ENCODE data around the gene AFAP1L2. TPM values are rescaled to one million over a fixed set of nuclear protein-coding genes. Genes with fewer than 3 reads are reported as not detected.

The AFAP1L2 gene
- polyA plus RNA-seq, 4 donors = 29.2 to 48.8 (median 44.9) TPM

- DNase-seq (ENCODE audit: low read depth in 4 of 4, low spot score in 3 of 4) = no peak
These were observed 12.0 kb downstream of the AFAP1L2 start for GRCh38 chr10:114392112-114392835.

GRCh38 chr10:114391599-114391998 lies 12.7 kb downstream of the AFAP1L2 start:
- DNase-seq (ENCODE audit: low read depth in 4 of 4, low spot score in 3 of 4) = no peak

GRCh38 chr10:114389426-114389825 lies 14.9 kb downstream of the AFAP1L2 start:
- no peak for DNase-seq (ENCODE audit: low read depth in 4 of 4, low spot score in 3 of 4)

GRCh38 chr10:114388275-114388674 lies 16.0 kb downstream of the AFAP1L2 start:
- DNase-seq (ENCODE audit: low read depth in 4 of 4, low spot score in 3 of 4) = no peak

GRCh38 chr10:114387784-114388183 lies 16.5 kb downstream of the AFAP1L2 start:
- no peak for DNase-seq (ENCODE audit: low read depth in 4 of 4, low spot score in 3 of 4)

- no peak for DNase-seq (ENCODE audit: low read depth in 4 of 4, low spot score in 3 of 4)
These were observed 17.9 kb downstream of the AFAP1L2 start for GRCh38 chr10:114386452-114386851.

- no peak for DNase-seq (ENCODE audit: low read depth in 4 of 4, low spot score in 3 of 4)
These were observed 18.7 kb downstream of the AFAP1L2 start for GRCh38 chr10:114385557-114385956.

GRCh38 chr10:114384601-114385000 lies 19.7 kb downstream of the AFAP1L2 start:
- DNase-seq (ENCODE audit: low read depth in 4 of 4, low spot score in 3 of 4) = no peak

GRCh38 chr10:114384181-114384580 lies 20.1 kb downstream of the AFAP1L2 start:
- no peak for DNase-seq (ENCODE audit: low read depth in 4 of 4, low spot score in 3 of 4)

- no peak for DNase-seq (ENCODE audit: low read depth in 4 of 4, low spot score in 3 of 4)
These were observed 23.5 kb downstream of the AFAP1L2 start for GRCh38 chr10:114380797-114381196.

GRCh38 chr10:114380060-114380459 lies 24.2 kb downstream of the AFAP1L2 start:
- no peak for DNase-seq (ENCODE audit: low read depth in 4 of 4, low spot score in 3 of 4)

GRCh38 chr10:114379631-114380041 lies 24.7 kb downstream of the AFAP1L2 start:
- DNase-seq (ENCODE audit: low read depth in 4 of 4, low spot score in 3 of 4) = no peak

- DNase-seq (ENCODE audit: low read depth in 4 of 4, low spot score in 3 of 4) = no peak
These were observed 27.8 kb downstream of the AFAP1L2 start for GRCh38 chr10:114376523-114376922.

GRCh38 chr10:114375047-114375446 lies 29.3 kb downstream of the AFAP1L2 start:
- no peak for DNase-seq (ENCODE audit: low read depth in 4 of 4, low spot score in 3 of 4)

- no peak for DNase-seq (ENCODE audit: low read depth in 4 of 4, low spot score in 3 of 4)
These were observed 30.1 kb downstream of the AFAP1L2 start for GRCh38 chr10:114374053-114374791.

- DNase-seq (ENCODE audit: low read depth in 4 of 4, low spot score in 3 of 4) = no peak
These were observed 30.7 kb downstream of the AFAP1L2 start for GRCh38 chr10:114373631-114374030.

- DNase-seq (ENCODE audit: low read depth in 4 of 4, low spot score in 3 of 4) = no peak
These were observed 31.3 kb downstream of the AFAP1L2 start for GRCh38 chr10:114372995-114373394.

GRCh38 chr10:114372179-114372578 lies 32.1 kb downstream of the AFAP1L2 start:
- no peak for DNase-seq (ENCODE audit: low read depth in 4 of 4, low spot score in 3 of 4)

GRCh38 chr10:114370966-114371365 lies 33.3 kb downstream of the AFAP1L2 start:
- no peak for DNase-seq (ENCODE audit: low read depth in 4 of 4, low spot score in 3 of 4)

- no peak for DNase-seq (ENCODE audit: low read depth in 4 of 4, low spot score in 3 of 4)
These were observed 34.1 kb downstream of the AFAP1L2 start for GRCh38 chr10:114370199-114370598.

GRCh38 chr10:114368057-114368391 lies 36.3 kb downstream of the AFAP1L2 start:
- DNase-seq (ENCODE audit: low read depth in 4 of 4, low spot score in 3 of 4) = no peak

- peak in 2 of 4 donors; percentile 64 to 80 for DNase-seq (ENCODE audit: low read depth in 4 of 4, low spot score in 3 of 4)
These were observed 36.8 kb downstream of the AFAP1L2 start for GRCh38 chr10:114367351-114368056.

Data from left renal pelvis (tissue), 4 donors.